ENCODE measurements around the gene COX17. TPM values are rescaled to one million over a fixed set of nuclear protein-coding genes. Genes with fewer than 3 reads are reported as not detected.

Gene COX17
- total RNA-seq, 1 donor from 2014 or later: 20.2 TPM

Other genes starting within 250 kb of the COX17 start
- 46.2 TPM for gene TMEM39A, start 213.8 kb downstream of the COX17 start, total RNA-seq
- 14.3 TPM for gene POGLUT1, start 208.4 kb downstream of the COX17 start, total RNA-seq
- gene TIMMDC1, start 178.9 kb downstream of the COX17 start, total RNA-seq: 31.2 TPM
- 0.69 TPM for gene CD80, start 117.8 kb downstream of the COX17 start, total RNA-seq
- 2.7 TPM for gene ADPRH, start 97.9 kb downstream of the COX17 start, total RNA-seq
- gene PLA1A, start 79.5 kb downstream of the COX17 start, total RNA-seq: 0.20 TPM
- 5.5 TPM for gene POPDC2, start 16.8 kb downstream of the COX17 start, total RNA-seq
- 0.69 TPM for gene CFAP91, start 25.6 kb upstream of the COX17 start, total RNA-seq
- gene NR1I2, start 104.7 kb upstream of the COX17 start, total RNA-seq: 0.10 TPM